ENCODE measurements around the gene CD209. TPM values are rescaled to one million over a fixed set of nuclear protein-coding genes. Genes with fewer than 3 reads are reported as not detected.

The CD209 gene
- total and polyA plus RNA-seq, 2 experiments from 2014 or later: not detected

- Histone ChIP-seq H3K36me3 (ENCODE audit: low read depth) (no peaks in the 10 kb centered on the region), H4K20me1 (ENCODE audit: insufficient read depth) (no peaks in the 10 kb centered on the region), H3K4me2 (ENCODE audit: unreplicated experiment) (no peak overlapping the region), H3K27ac (no peak overlapping the region), H3K9me3 (ENCODE audit: low read depth) (no peaks in the 10 kb centered on the region), H3K27me3 (replicated peaks; ENCODE audit: insufficient read depth) (peaks cover 36% of the 10 kb centered on the region), H3K9ac (no peak overlapping the region), H3K4me1 (ENCODE audit: insufficient read depth) (no peaks in the 10 kb centered on the region), H3K79me2 (ENCODE audit: insufficient read depth) (no peaks in the 10 kb centered on the region), H3K9me2 (ENCODE audit: insufficient read depth) (no peaks in the 10 kb centered on the region), H3K4me3 (no peak overlapping the region), H2AFZ (no peak overlapping the region), H3F3A (ENCODE audit: insufficient read depth) (no peaks in the 10 kb centered on the region)
- DNase-seq: no peak
- in situ Hi-C loops (cut with MboI): no loop called here
- TF ChIP-seq EZH2 (IDR thresholded peaks at IDR 0.05; ENCODE audit: insufficient read depth, poor library complexity, severe bottlenecking) (no peak), EZH2phosphoT487 (IDR thresholded peaks at IDR 0.05; ENCODE audit: insufficient read depth, low read depth) (no peak)
- WGBS, 2 experiments (ENCODE audit: low coverage in 1 of 2, low lambda C conversion rate in 2 of 2, missing lambda C conversion rate in 2 of 2): 3 to 6% methylated on average over 37 to 38 of the region's 67 CpGs
Measured at GRCh38 chr19:7788178-7788932, 41.0 kb upstream of the CD209 start.

DNA sequence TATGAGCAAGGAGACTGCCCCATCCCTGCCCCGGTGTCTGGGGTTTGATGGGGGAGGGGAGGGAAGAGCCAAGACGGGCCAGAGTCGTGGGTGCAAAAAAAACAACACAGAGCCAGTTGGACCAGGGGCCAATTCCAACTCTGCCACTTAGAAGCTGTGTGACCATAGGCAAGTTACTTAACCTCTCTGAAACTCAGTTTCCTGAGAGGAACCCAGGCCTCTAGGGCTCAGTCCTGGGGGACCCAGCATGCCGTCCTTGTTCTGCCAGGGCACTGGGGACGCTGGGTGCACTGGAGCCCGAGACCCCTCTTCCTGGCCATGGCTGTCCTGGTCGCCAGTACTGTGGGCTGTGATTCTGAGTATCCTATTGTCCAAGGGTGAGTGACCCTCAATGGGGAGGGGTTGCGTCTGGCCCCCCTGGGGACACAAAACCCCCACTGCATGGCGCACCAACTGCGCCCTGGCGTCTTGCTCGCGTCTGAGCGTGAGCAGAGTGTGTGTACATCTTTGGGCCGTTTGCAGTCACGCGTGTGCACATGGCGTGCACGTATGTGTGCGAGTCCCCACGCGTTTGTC, 40.4 kb upstream of the CD209 start:
- H3K9me3 ChIP-seq (ENCODE audit: low read depth): no peaks in the 10 kb centered on the region
- no peaks in the 10 kb centered on the region for H3K4me1 ChIP-seq (ENCODE audit: insufficient read depth)
- H3F3A ChIP-seq (ENCODE audit: insufficient read depth): no peaks in the 10 kb centered on the region
- no peaks in the 10 kb centered on the region for H3K79me2 ChIP-seq (ENCODE audit: insufficient read depth)
- H3K27ac ChIP-seq: no peak overlapping the region
- peaks cover 42% of the 10 kb centered on the region for H3K27me3 ChIP-seq (replicated peaks; ENCODE audit: insufficient read depth)
- no peaks in the 10 kb centered on the region for H3K36me3 ChIP-seq (ENCODE audit: low read depth)
- 15 to 19% methylated on average over 15 to 22 of the region's 22 CpGs for WGBS, 2 experiments (ENCODE audit: low coverage in 1 of 2, low lambda C conversion rate in 2 of 2, missing lambda C conversion rate in 2 of 2)
- no peak for DNase-seq
- no peak overlapping the region for H3K9ac ChIP-seq
- no peaks in the 10 kb centered on the region for H3K9me2 ChIP-seq (ENCODE audit: insufficient read depth)
- H3K4me3 ChIP-seq: no peak overlapping the region
- H3K4me2 ChIP-seq (ENCODE audit: unreplicated experiment): no peak overlapping the region
- in situ Hi-C loops (cut with MboI): no loop called here
- TF ChIP-seq EZH2 (IDR thresholded peaks at IDR 0.05; ENCODE audit: insufficient read depth, poor library complexity, severe bottlenecking) (no peak), EZH2phosphoT487 (IDR thresholded peaks at IDR 0.05; ENCODE audit: insufficient read depth, low read depth) (no peak)
- H2AFZ ChIP-seq: no peak overlapping the region
- no peaks in the 10 kb centered on the region for H4K20me1 ChIP-seq (ENCODE audit: insufficient read depth)

DNA sequence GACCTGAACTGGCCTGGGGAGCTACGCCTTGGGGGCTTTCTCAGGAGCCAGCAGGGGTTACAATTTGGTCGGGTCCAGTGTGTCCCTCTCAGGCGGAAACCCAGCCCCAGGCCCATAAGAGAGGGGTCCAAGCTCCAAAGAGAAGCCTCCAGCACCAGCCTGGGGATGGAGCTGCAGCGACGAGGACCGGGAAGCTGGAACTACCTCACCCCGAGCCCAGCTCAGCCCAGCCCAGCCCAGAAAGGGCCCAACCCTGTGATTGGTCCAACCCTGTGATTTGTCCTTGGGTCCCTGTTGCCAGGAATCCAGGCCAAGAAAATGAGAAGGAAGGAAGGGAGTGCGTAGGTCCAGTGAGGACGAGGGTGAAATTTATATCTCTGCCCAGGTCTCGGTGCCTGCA, 39.8 kb upstream of the CD209 start:
- no peak overlapping the region for H3K4me2 ChIP-seq (ENCODE audit: unreplicated experiment)
- WGBS, 2 experiments (ENCODE audit: low coverage in 1 of 2, low lambda C conversion rate in 2 of 2, missing lambda C conversion rate in 2 of 2): 12 to 18% methylated on average over 9 to 10 of the region's 10 CpGs
- no peaks in the 10 kb centered on the region for H3K79me2 ChIP-seq (ENCODE audit: insufficient read depth)
- in situ Hi-C loops (cut with MboI): no loop called here
- DNase-seq: no peak
- no peak for TF ChIP-seq EZH2 (IDR thresholded peaks at IDR 0.05; ENCODE audit: insufficient read depth, poor library complexity, severe bottlenecking)
- no peak for TF ChIP-seq EZH2phosphoT487 (IDR thresholded peaks at IDR 0.05; ENCODE audit: insufficient read depth, low read depth)
- H3K9me3 ChIP-seq (ENCODE audit: low read depth): no peaks in the 10 kb centered on the region
- H3K9me2 ChIP-seq (ENCODE audit: insufficient read depth): no peaks in the 10 kb centered on the region
- H3K27me3 ChIP-seq (replicated peaks; ENCODE audit: insufficient read depth): peaks cover 48% of the 10 kb centered on the region
- no peak overlapping the region for H3K9ac ChIP-seq
- H3K4me3 ChIP-seq: no peak overlapping the region
- no peaks in the 10 kb centered on the region for H3K4me1 ChIP-seq (ENCODE audit: insufficient read depth)
- H3K36me3 ChIP-seq (ENCODE audit: low read depth): no peaks in the 10 kb centered on the region
- no peaks in the 10 kb centered on the region for H4K20me1 ChIP-seq (ENCODE audit: insufficient read depth)
- H3F3A ChIP-seq (ENCODE audit: insufficient read depth): no peaks in the 10 kb centered on the region
- no peak overlapping the region for H3K27ac ChIP-seq
- H2AFZ ChIP-seq: no peak overlapping the region

- H3K4me3 ChIP-seq: no peak overlapping the region
- no peak overlapping the region for H3K4me2 ChIP-seq (ENCODE audit: unreplicated experiment)
- H3F3A ChIP-seq (ENCODE audit: insufficient read depth): no peaks in the 10 kb centered on the region
- H2AFZ ChIP-seq: no peak overlapping the region
- H3K79me2 ChIP-seq (ENCODE audit: insufficient read depth): no peaks in the 10 kb centered on the region
- H3K27me3 ChIP-seq (replicated peaks; ENCODE audit: insufficient read depth): peaks cover 55% of the 10 kb centered on the region
- H3K4me1 ChIP-seq (ENCODE audit: insufficient read depth): no peaks in the 10 kb centered on the region
- TF ChIP-seq EZH2 (IDR thresholded peaks at IDR 0.05; ENCODE audit: insufficient read depth, poor library complexity, severe bottlenecking) (no peak), EZH2phosphoT487 (IDR thresholded peaks at IDR 0.05; ENCODE audit: insufficient read depth, low read depth) (no peak)
- no peak overlapping the region for H3K27ac ChIP-seq
- no peak overlapping the region for H3K9ac ChIP-seq
- H3K9me3 ChIP-seq (ENCODE audit: low read depth): no peaks in the 10 kb centered on the region
- no peaks in the 10 kb centered on the region for H3K9me2 ChIP-seq (ENCODE audit: insufficient read depth)
- in situ Hi-C loops (cut with MboI): no loop called here
- DNase-seq: no peak
- H4K20me1 ChIP-seq (ENCODE audit: insufficient read depth): no peaks in the 10 kb centered on the region
- H3K36me3 ChIP-seq (ENCODE audit: low read depth): no peaks in the 10 kb centered on the region
Measured at GRCh38 chr19:7784856-7785255, 37.5 kb upstream of the CD209 start.

Data from GM23248 (cell line).